IPS-18c (cell line): ENCODE data around the gene ENTPD8.

Experiments
- H3K4me3 ChIP-seq: 2 replicates; pipeline ENCODE4 v1.7.0; 2013; ENCODE audit warnings: low read depth, mild to moderate bottlenecking, low read length, moderate library complexity; ENCODE audit not compliant: insufficient read depth
- H3K9me3 ChIP-seq: one replicate; pipeline ENCODE4 v1.6.1; 2013; ENCODE audit warnings: mild to moderate bottlenecking, low read length, moderate library complexity; ENCODE audit not compliant: control insufficient read depth, insufficient read depth

Gene ENTPD8, protein sequence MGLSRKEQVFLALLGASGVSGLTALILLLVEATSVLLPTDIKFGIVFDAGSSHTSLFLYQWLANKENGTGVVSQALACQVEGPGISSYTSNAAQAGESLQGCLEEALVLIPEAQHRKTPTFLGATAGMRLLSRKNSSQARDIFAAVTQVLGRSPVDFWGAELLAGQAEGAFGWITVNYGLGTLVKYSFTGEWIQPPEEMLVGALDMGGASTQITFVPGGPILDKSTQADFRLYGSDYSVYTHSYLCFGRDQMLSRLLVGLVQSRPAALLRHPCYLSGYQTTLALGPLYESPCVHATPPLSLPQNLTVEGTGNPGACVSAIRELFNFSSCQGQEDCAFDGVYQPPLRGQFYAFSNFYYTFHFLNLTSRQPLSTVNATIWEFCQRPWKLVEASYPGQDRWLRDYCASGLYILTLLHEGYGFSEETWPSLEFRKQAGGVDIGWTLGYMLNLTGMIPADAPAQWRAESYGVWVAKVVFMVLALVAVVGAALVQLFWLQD

DNA sequence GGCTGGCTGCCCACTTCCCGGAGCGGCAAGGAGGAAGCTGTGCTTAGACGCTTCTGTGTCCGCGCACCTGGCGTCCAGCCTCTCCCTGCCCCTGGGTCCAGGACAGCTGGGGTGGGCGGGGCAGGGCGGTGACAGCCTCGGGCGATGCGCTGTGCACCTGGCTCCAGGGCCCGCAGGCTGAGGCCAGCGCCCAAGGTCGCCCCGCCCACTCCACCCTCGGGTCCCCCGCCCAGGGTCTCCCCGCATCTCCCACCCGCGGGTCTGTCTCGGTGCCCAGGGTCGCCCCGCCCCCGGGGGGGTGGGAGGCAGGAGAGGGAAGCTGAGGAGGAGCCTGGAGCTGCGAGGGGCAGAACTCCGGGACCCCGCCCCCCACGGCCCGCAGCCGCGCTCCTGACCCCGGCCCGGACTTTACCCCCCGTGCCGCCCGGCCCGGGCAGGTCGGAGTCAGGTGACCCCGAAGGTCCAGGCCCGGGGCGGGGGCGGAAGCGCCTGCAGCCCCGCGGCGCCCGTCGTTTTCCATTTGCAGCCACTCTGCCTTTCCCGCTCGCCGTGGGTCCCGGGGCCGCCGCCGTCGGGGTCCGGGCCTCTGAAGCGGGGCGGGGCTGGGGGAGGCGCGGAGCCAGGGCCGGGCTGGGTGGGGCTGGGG lies at the start of gene ENTPD8:
TSS of gene ENTPD8 (minus strand) at position 69 of the 646 bp plus-strand sequence. CDS start 3,072 bp downstream, outside the sequence.
- Histone ChIP-seq H3K4me3 (peak within 1 kb of the TSS; percentile 58), H3K9me3 (no peaks in the 10 kb centered on the region)

DNA sequence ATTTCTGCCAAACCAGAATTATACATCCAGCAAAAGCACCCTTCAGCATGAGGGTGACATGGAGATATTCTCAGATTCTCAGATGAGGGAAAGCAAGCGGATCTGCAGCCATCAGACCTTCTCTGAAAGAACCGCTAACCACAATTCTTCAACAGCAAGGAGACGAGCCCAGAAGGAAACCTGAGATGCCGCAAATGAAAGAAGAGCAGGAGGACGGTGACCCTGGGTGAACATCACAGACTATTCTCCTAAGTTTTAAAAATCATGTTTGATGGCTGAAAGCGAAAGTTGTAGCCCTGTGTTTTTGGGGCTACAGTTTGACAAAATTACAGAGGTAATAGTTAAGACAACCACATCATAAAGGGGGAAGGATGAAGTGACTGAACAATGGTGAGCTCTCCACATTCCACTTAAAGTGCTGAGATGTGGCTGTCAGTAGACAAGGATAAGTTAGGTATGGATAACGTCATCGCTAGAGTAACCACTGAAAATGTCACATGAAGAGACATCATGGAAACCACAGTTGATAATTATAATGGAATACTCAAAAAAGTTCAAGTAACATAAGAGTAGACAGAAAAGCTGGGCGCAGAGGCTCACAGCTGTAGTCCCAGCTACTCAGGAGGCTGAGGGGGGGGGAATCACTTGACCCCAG lies 49.5 kb upstream of the ENTPD8 start:
- Histone ChIP-seq H3K4me3 (no peak overlapping the region), H3K9me3 (peaks cover 2% of the 10 kb centered on the region)

DNA sequence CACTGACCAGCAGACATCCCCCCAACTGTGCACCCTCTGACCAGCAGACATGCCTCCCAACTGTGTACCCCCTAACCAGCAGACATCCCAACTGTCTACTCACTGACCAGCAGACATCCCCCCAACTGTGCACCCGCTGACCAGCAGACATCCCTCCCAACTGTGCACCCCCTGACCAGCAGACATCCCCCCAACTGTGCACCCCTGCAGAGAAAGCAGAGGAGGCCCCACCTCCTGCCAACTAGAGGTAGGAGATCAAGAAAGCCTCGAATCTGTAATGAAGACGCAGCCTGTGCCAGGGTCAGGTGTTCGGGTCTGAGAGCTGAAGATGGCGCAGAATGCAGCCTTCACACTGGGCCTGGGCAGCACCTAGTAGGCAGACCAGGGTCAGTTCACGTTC lies 47.7 kb upstream of the ENTPD8 start:
- H3K4me3 ChIP-seq: no peak overlapping the region

DNA sequence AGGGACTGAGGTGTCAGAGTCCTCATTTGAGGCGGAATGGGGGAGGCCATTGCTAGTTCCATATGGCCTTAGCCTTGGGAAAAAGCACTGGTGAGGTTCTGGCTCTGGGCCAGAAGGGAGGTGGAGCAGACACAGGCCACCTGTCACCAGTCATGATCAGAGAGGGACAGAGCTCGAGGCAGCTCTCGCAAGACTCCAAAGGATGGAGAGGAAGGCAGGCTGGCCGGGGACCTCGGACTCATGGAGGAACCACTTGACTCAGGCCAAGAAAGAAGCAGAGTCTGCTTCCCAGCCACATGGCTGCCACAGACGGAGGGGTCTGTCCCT lies 47.1 kb upstream of the ENTPD8 start:
- H3K9me3 ChIP-seq: no peaks in the 10 kb centered on the region
- H3K4me3 ChIP-seq: no peak overlapping the region

More for the DNA sequence above, 47.7 kb upstream of the ENTPD8 start:
- peaks cover 2% of the 10 kb centered on the region for H3K9me3 ChIP-seq

DNA sequence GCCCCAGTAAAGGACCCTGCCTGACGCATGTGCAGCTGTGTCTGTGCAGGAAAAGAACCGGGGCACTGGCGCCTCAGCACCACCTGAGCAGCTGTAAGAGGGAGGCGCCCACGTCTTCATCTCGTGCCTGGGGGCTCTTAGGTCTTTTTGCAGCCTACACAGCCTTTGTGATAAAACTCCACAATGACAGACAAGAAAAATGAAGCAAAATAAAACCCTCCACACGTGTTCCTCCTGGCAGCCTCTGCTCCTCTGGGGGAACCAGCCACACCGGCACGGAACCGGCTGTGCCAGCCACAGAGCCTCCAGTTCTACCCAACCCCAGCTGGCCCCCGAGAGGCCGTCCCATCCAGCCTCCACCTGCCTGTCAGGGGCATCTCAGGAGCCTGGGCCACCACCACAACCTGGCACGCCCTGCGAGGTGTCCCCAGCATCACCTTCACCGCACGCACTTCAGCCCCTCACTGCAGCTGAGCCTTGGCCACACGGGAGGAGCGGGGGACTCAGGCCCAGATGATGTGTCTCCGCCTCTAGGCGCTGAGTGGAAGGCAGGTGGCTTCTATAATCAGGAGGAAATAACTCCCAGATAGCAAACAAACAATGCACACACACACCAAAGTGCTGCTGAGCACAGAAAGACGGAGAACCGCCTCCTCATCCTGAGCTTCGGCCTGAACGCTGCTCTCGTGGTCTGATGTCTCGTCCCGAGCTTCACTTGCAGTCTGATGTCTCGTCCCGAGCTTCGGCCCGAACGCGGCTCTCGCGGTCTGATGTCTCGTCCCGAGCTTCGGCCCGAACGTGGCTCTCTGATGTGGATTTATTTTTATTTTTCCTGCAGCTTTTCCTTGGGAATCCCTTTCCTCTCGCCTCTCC lies 46.5 kb upstream of the ENTPD8 start:
- no peaks in the 10 kb centered on the region for H3K9me3 ChIP-seq
- H3K4me3 ChIP-seq: no peak overlapping the region

DNA sequence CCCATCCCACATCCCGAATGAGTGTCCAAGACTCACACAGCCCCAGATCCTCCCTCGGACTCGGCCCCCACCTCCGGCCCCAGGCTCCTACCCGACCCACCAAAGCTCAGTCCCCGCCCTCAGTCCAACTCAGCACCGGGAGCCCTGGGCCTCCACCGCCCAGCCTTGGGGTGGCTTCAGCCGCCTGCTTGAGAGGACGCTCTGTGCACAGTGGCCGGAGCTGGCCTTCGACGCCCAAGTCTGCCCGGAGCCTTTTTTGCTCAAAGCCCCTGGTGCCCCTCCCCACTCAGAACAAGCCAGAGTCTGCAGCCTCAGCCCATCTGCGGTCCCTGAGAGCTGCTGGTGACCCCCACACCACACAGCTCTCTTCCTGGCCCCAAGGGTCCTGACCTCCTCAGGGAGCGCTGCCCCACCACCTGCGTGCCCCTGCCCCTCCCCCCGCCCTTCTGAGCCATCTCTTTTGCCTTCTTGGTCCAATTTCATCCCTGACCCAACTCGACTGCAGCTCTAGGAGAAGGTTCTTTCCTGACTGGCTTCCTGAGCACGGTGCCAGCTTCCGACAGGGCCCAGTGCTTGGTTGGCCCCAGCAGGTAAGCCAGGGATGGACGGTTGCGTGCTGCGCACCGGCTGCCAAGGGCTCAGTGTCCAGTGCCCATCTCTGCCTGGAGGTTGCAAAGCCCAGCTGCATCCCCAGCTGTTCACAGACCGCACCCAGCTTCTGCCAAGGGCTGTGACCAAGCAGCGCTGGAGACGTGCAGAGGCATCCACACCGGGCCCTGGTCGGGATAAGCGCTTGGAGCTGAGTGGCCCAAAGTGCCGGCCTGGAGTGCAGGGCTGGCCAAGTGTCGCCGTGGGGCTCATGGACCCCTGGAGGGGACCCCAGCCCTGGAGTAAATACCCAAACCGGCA lies 45.6 kb upstream of the ENTPD8 start:
- H3K4me3 ChIP-seq: no peak overlapping the region
- no peaks in the 10 kb centered on the region for H3K9me3 ChIP-seq

DNA sequence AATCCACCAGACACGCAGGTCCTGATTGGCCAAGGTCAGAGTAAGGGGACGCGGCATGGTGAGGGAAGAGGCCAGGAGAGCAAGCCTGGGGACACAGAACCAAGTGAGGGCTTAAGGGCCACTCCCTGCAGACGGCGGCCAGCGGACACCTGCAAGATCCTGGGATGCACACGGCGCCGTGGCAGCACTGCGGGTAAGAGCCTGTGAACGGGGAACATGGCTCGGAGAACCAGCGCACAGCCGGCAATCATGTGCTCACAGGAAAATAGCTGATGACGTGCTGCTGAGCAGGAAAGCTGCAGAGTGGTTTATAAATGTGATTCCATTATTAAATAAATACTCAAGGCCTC lies 45.0 kb upstream of the ENTPD8 start:
- Histone ChIP-seq H3K4me3 (no peak overlapping the region), H3K9me3 (no peaks in the 10 kb centered on the region)

DNA sequence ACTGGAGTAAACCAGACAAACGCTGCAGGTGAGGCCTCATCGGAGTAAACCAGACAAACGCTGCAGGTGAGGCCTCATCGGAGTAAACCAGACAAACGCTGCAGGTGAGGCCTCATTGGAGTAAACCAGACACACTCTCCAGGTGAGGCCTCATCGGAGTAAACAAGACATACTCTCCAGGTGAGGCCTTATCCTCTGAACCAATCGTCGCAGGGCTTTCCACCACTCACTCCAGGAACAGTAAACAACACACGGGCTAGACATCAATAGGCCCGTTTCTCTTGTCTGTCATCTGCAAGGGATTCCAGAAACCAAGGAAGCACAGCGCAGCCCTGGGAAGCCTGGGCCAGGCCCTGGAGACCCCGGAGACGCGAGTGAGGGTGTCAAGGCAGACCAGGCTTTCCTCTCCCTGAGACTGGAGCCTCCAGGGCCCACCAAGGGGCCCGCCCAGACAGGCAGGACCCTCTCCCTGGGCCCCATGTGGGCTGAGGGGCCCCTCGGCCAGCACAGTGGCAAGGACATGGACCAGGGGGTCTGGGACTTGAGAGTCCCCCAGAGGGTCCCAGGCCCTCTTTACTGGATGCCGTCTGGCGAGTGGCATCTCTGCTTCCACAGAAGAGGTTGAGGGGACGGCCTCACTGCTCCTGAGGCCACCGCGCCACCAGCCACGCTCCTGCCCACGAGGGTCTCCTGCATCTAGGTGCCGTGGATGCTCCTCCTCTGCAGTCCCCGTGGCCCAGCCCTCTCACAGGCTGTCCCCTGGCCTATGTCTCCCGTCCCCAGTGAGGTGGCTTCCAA lies 44.4 kb upstream of the ENTPD8 start:
- no peaks in the 10 kb centered on the region for H3K9me3 ChIP-seq

DNA sequence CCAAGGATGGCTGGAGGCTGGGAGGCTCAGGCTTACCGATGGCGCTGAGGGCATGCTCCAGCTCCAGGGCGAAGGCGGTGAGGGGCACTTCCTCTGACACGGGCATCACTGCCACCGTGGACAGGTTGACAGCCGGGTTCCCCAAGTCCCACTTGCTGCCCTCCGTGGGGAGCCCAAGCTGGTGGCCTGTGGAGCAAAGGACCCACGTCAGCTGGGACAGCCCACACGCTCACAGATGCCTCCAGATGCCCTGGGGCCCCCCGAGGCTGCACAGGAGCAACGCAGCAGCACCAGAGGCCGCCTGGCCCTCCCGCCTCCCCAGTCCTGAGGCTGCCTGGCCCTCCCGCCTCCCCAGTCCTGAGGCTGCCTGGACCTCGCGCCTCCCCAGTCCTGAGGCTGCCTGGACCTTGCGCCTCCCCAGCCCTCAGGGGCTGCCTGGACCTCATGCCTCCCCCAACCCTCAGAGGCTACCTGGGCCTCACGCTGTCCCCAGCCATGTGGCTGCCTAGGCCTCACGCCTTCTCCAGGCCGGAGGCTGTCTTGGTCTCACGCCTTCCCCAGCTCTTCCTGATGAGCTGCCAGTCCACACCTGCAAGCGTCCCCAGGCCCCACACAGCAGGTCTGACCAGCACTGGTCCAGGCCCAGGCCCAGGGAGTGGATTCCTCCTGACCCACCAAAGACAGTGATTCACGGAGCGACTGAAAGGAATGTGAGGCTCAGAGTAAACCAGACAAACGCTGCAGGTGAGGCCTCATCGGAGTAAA lies 43.6 kb upstream of the ENTPD8 start:
- Histone ChIP-seq H3K4me3 (no peak overlapping the region), H3K9me3 (no peaks in the 10 kb centered on the region)

More for the DNA sequence above, 44.4 kb upstream of the ENTPD8 start:
- no peak overlapping the region for H3K4me3 ChIP-seq

DNA sequence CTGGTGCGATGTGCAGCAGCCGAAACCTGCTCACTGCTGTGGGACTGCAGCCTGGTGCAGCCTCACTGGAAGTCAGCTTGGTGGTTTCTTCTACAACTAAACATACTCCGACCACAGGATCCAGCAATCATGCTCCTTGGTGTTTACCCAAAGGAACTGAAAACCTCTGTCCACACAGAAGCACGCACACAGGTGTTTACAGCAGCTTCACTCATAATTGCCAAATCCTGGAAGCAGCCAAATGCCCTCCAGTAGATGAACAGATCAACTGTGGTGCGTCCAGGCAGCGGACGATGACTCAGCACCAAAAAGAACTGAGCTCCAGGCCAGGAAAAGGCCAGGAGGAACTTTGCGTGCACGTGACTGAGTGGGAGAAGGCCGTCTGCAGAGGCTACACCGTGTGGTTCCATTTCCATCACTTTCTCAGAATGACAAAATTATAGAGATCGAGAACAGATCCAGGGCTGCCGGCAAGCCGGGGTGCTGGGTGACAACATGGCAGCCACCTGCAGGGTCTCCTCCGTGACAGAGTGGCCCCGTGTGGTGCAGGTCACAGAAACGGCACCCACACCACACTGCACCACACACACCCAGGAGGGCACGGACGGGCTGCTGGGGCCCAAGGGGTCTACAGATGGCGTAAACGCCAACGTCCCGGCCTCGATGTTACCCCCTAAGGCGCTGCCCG lies 41.1 kb upstream of the ENTPD8 start:
- Histone ChIP-seq H3K4me3 (no peak overlapping the region), H3K9me3 (no peaks in the 10 kb centered on the region)

DNA sequence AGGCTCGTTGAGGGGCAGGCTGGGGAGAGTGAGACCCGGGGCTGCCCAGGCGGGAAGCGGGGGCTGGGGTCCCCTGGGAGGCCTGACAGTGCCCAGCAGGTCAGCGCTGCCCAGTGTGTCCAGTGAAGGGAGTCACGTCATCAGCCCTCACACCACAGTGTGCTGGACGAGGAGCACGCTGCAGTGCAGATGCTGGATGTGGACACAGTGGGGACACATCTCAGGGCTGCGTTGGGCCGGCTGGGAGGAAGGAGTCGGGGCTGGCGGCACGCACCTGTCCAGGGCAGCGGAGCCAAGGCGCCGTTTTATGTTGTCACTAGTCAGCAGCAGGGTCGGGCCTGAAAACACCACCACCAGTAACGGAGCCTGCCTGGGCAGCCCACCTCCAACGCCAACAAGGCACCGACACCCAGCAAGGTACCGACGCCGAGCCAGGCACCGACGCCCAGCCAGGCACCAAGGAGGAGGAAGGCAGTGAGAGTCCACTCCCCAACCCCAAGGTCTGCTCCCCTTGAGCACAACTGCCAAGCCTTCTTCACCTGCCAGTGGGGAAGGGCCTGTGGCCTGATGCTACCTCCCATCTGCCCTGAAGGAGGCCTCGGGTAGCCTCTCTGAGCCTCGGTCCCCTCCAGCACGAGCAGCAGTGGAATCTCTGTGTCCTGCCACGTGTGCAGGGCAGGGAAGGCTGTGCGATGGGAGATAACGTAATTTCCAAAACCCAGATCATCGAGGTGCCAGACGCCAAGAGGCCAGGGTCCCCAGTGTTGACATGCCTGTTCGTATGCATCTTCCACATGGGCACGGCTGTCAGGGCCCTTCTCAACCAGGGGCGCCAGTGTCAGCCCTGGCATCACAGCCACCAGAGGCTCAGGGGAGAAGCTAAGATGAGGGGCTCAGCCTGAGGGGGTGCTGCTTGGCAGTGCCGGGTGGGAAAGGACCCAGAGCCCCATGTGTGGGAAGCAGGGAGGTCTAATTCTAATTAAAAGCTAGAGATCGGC lies 39.8 kb upstream of the ENTPD8 start:
- H3K4me3 ChIP-seq: no peak overlapping the region
- no peaks in the 10 kb centered on the region for H3K9me3 ChIP-seq

DNA sequence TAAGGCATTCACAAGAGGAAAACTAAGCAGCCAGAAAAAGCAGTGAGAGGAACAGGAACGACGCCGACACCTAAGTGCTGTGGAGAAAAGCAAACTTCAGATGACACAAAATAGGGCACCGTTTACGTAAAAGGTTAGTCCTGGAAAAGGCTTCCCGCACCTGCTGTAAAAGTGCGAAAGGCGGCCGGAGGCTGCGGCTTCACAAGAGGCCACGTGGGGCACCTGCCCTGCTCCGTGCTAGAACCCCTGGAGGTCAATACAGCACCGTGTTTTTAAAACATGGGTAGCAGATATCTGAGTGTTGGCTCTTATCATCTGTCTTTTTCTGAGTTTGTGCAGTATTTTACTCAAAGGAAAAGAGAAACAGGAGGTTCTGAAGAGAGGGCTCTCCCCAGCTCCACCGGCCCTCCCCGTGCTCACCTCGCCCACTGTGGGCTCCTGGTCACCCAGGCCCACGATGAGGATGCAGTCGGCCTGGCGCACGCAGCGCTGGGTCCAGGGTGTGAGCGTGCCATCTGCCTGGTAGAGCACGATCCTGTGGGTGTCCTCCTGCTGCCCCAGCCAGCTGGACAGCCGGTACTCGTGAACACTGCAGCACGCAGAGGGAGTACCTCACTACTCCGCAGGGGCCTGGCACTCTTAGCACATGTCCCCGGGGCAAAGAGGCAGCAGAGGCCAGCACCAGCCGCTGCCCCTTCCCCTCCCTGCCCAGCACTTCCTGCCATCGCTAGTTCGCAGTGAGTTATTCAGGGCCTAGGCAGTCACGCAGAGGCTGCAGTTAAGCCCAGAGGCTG lies 38.9 kb upstream of the ENTPD8 start:
- Histone ChIP-seq H3K4me3 (no peak overlapping the region), H3K9me3 (no peaks in the 10 kb centered on the region)
